ENCODE measurements around the gene GRK5. TPM values are rescaled to one million over a fixed set of nuclear protein-coding genes. Genes with fewer than 3 reads are reported as not detected.

Gene GRK5
- total and polyA plus RNA-seq, 2 donors from 2014 or later: 7.3 to 18.7 TPM

DNA sequence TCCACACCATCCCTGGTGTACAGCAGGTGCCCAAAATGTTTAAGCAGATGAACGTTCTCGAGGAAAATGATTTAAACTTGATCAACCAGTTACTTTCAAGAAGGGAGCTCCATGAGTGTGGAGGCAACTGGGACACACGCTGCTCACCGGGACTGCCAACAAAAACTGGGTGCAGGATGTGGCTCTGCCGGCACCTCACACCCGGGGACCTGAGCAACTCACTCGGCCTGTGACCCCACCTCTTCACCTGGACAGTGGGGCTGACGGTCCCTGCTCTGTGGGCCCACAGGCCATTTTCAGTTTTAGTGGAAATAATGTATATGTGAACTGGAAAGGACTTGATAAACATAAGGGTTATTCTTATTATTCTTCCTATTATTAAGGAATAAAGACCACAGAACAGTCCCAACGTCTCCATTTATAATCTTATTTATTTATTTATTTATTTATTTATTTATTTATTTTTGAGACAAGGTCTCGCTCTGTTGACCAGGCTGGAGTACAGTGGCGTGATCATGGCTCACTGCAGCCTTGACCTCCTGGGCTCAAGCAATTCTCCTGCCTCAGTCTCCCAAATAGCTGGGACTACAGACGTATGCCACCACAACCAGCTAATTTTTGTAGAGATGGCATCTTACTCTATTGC is 274.5 kb downstream of the GRK5 start:
- Histone ChIP-seq H3K9ac (ENCODE audit: low read length in 3 of 3) (no peak overlapping the region), H3K9me3 (ENCODE audit: control insufficient read depth in 2 of 3, insufficient read depth in 1 of 3, low read length in 3 of 3) (no peaks in the 10 kb centered on the region), H3K27ac (ENCODE audit: low read depth in 2 of 2, low read length in 2 of 2) (no peak overlapping the region), H3K4me3 (ENCODE audit: low read length in 3 of 3) (no peak overlapping the region), H3K4me1 (ENCODE audit: control insufficient read depth in 2 of 3, insufficient read depth in 2 of 3, low read depth in 1 of 3, low read length in 3 of 3) (no peaks in the 10 kb centered on the region), H3K36me3 (ENCODE audit: control insufficient read depth in 2 of 3, insufficient read depth in 3 of 3, low read length in 3 of 3) (no peaks in the 10 kb centered on the region), H3K27me3 (ENCODE audit: control insufficient read depth, insufficient read depth, low read length) (no peaks in the 10 kb centered on the region)
- FAIRE-seq (no peak), DNase-seq (no peak)
- intact Hi-C loops (cut with DNase I): no loop called here
- no peak for TF ChIP-seq CTCF (IDR thresholded peaks at IDR 0.05; ENCODE audit: borderline replicate concordance, extremely low read depth, insufficient read depth)

DNA sequence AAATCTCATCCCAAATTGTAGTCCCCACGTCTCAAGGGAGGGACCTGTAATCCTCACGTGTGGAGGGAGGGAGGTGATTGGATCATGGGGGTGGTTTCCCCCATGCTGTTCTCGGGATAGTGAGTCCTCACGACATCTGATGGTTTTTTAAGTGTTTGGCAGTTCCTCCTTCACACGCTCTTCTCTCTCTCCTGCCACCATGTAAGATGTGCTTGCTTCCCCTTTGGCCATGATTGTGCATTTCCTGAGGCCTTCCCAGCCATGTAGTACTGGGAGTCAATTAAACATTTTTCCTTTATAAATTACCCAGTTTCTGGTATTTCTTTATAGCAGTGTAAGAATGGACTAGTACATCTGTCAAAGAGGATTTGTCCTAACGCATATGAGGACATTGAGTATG is 275.6 kb downstream of the GRK5 start:
- TF ChIP-seq CTCF (IDR thresholded peaks at IDR 0.05; ENCODE audit: borderline replicate concordance, extremely low read depth, insufficient read depth): no peak
- H3K27ac ChIP-seq (ENCODE audit: low read depth in 2 of 2, low read length in 2 of 2): no peak overlapping the region
- H3K4me1 ChIP-seq (ENCODE audit: control insufficient read depth in 2 of 3, insufficient read depth in 2 of 3, low read depth in 1 of 3, low read length in 3 of 3): no peaks in the 10 kb centered on the region
- no peaks in the 10 kb centered on the region for H3K27me3 ChIP-seq (ENCODE audit: control insufficient read depth, insufficient read depth, low read length)
- H3K36me3 ChIP-seq (ENCODE audit: control insufficient read depth in 2 of 3, insufficient read depth in 3 of 3, low read length in 3 of 3): no peaks in the 10 kb centered on the region
- no peak for FAIRE-seq
- no peak overlapping the region for H3K4me3 ChIP-seq (ENCODE audit: low read length in 3 of 3)
- DNase-seq: no peak
- no peak overlapping the region for H3K9ac ChIP-seq (ENCODE audit: low read length in 3 of 3)
- H3K9me3 ChIP-seq (ENCODE audit: control insufficient read depth in 2 of 3, insufficient read depth in 1 of 3, low read length in 3 of 3): no peaks in the 10 kb centered on the region
- intact Hi-C loops (cut with DNase I): no loop called here

- intact Hi-C loops (cut with DNase I): no loop called here
- Histone ChIP-seq H3K4me3 (ENCODE audit: low read length in 3 of 3) (no peak overlapping the region), H3K4me1 (ENCODE audit: control insufficient read depth in 2 of 3, insufficient read depth in 2 of 3, low read depth in 1 of 3, low read length in 3 of 3) (no peaks in the 10 kb centered on the region), H3K27me3 (ENCODE audit: control insufficient read depth, insufficient read depth, low read length) (no peaks in the 10 kb centered on the region), H3K9ac (ENCODE audit: low read length in 3 of 3) (no peak overlapping the region), H3K9me3 (ENCODE audit: control insufficient read depth in 2 of 3, insufficient read depth in 1 of 3, low read length in 3 of 3) (no peaks in the 10 kb centered on the region), H3K36me3 (ENCODE audit: control insufficient read depth in 2 of 3, insufficient read depth in 3 of 3, low read length in 3 of 3) (no peaks in the 10 kb centered on the region), H3K27ac (ENCODE audit: low read depth in 2 of 2, low read length in 2 of 2) (no peak overlapping the region)
- no peak for DNase-seq
- no peak for TF ChIP-seq CTCF (IDR thresholded peaks at IDR 0.05; ENCODE audit: borderline replicate concordance, extremely low read depth, insufficient read depth)
- no peak for FAIRE-seq
These were observed 276.5 kb downstream of the GRK5 start for GRCh38 chr10:119483839-119484238.

- DNase-seq (no peak), FAIRE-seq (no peak)
- Histone ChIP-seq H3K4me3 (ENCODE audit: low read length in 3 of 3) (no peak overlapping the region), H3K9me3 (ENCODE audit: control insufficient read depth in 2 of 3, insufficient read depth in 1 of 3, low read length in 3 of 3) (no peaks in the 10 kb centered on the region), H3K4me1 (ENCODE audit: control insufficient read depth in 2 of 3, insufficient read depth in 2 of 3, low read depth in 1 of 3, low read length in 3 of 3) (no peaks in the 10 kb centered on the region), H3K36me3 (ENCODE audit: control insufficient read depth in 2 of 3, insufficient read depth in 3 of 3, low read length in 3 of 3) (no peaks in the 10 kb centered on the region), H3K27ac (ENCODE audit: low read depth in 2 of 2, low read length in 2 of 2) (no peak overlapping the region), H3K27me3 (ENCODE audit: control insufficient read depth, insufficient read depth, low read length) (no peaks in the 10 kb centered on the region), H3K9ac (ENCODE audit: low read length in 3 of 3) (no peak overlapping the region)
- TF ChIP-seq CTCF (IDR thresholded peaks at IDR 0.05; ENCODE audit: borderline replicate concordance, extremely low read depth, insufficient read depth): no peak
- intact Hi-C loops (cut with DNase I): no loop called here
These were observed 281.3 kb downstream of the GRK5 start for GRCh38 chr10:119488675-119489074.
